HepG2 (cell line): ENCODE results near the gene CCDC38. TPM values are rescaled to one million over a fixed set of nuclear protein-coding genes. Genes with fewer than 3 reads are reported as not detected.

Experiments used
- ATRX ChIP-seq: sonication (generic); formaldehyde crosslinking; IDR thresholded peaks from 2 replicates; pipeline ENCODE4 v1.4.0; 2020; ENCODE audit warnings: missing genetic modification reagents, borderline replicate concordance
- BRCA1 ChIP-seq: sonication (generic); formaldehyde crosslinking; IDR thresholded peaks from 2 replicates; pipeline ENCODE4 v1.4.0; 2020; ENCODE audit warnings: missing genetic modification reagents
- GLI4 ChIP-seq: sonication (generic); formaldehyde crosslinking; IDR thresholded peaks from 2 replicates; pipeline ENCODE4 v1.5.1; 2020; ENCODE audit warnings: missing genetic modification reagents, mild to moderate bottlenecking, moderate library complexity, borderline replicate concordance
- HDAC6 ChIP-seq: fragments of 200-600 bp; sonication (generic); IDR thresholded peaks from 2 replicates; pipeline ENCODE4 v1.7.0; 2017; ENCODE audit warnings: mild to moderate bottlenecking, antibody characterized with exemption, low read length, low read depth
- HES4 ChIP-seq: sonication (generic); formaldehyde crosslinking; IDR thresholded peaks from 2 replicates; pipeline ENCODE4 v1.9.0; 2021; ENCODE audit warnings: mild to moderate bottlenecking, missing genetic modification reagents, borderline replicate concordance
- KDM5B ChIP-seq: sonication (generic); formaldehyde crosslinking; IDR thresholded peaks from 2 replicates; pipeline ENCODE4 v1.4.0; 2020; ENCODE audit warnings: missing genetic modification reagents, mild to moderate bottlenecking, borderline replicate concordance
- MED1 ChIP-seq: sonication (generic); formaldehyde crosslinking; IDR thresholded peaks from 2 replicates; pipeline ENCODE4 v1.4.0; 2020; ENCODE audit warnings: missing genetic modification reagents
- MEF2D ChIP-seq: sonication (generic); formaldehyde crosslinking; IDR thresholded peaks from 2 replicates; pipeline ENCODE4 v1.5.1; 2020; ENCODE audit warnings: mild to moderate bottlenecking, missing genetic modification reagents
- MXD4 ChIP-seq: IDR thresholded peaks from 2 replicates; pipeline ENCODE4 v1.6.1; 2016; ENCODE audit warnings: mild to moderate bottlenecking, missing biosample characterization, missing genetic modification reagents
- TARDBP ChIP-seq: sonication (generic); formaldehyde crosslinking; IDR thresholded peaks from 2 replicates; pipeline ENCODE4 v1.8.0; 2022; ENCODE audit warnings: mild to moderate bottlenecking, missing genetic modification reagents
- TMF1 ChIP-seq: sonication (generic); formaldehyde crosslinking; IDR thresholded peaks from 2 replicates; pipeline ENCODE4 v1.8.1; 2022; ENCODE audit warnings: low read depth, missing genetic modification reagents
- TOPORS ChIP-seq: sonication (generic); formaldehyde crosslinking; IDR thresholded peaks from 2 replicates; pipeline ENCODE4 v1.8.0; 2023; ENCODE audit warnings: mild to moderate bottlenecking, missing genetic modification reagents
- ZNF121 ChIP-seq: sonication (generic); formaldehyde crosslinking; IDR thresholded peaks from 2 replicates; pipeline ENCODE4 v1.5.0; 2020; ENCODE audit warnings: mild to moderate bottlenecking, missing genetic modification reagents
- ZNF230 ChIP-seq: sonication (generic); formaldehyde crosslinking; IDR thresholded peaks from 2 replicates; pipeline ENCODE4 v1.4.0; 2020; ENCODE audit warnings: mild to moderate bottlenecking, missing genetic modification reagents
- ZNF354B ChIP-seq: sonication (generic); formaldehyde crosslinking; IDR thresholded peaks from 2 replicates; pipeline ENCODE4 v1.8.0; 2022; ENCODE audit warnings: mild to moderate bottlenecking, missing genetic modification reagents
- ZNF549 ChIP-seq: sonication (generic); formaldehyde crosslinking; IDR thresholded peaks from 2 replicates; pipeline ENCODE4 v1.5.0; 2020; ENCODE audit warnings: missing genetic modification reagents
- ZNF776 ChIP-seq: sonication (generic); formaldehyde crosslinking; IDR thresholded peaks from 2 replicates; pipeline ENCODE4 v1.4.0; 2020; ENCODE audit warnings: mild to moderate bottlenecking, missing genetic modification reagents
- ZNF788 ChIP-seq: sonication (generic); formaldehyde crosslinking; IDR thresholded peaks from 2 replicates; pipeline ENCODE4 v1.5.0; 2020; ENCODE audit warnings: mild to moderate bottlenecking, missing genetic modification reagents, borderline replicate concordance
- ZNF878 ChIP-seq: sonication (generic); formaldehyde crosslinking; IDR thresholded peaks from 2 replicates; pipeline ENCODE4 v1.8.1; 2023; ENCODE audit warnings: mild to moderate bottlenecking, missing genetic modification reagents, moderate library complexity
- polyA plus RNA-seq, 8 experiments: library from polyadenylated mRNA; depleted of rRNA in 3 of 8; stranded (reverse) in 7 of 8; unstranded in 1 of 8; fragments of >200 nt; fragmentation: Illumina TruSeq in 4 of 8; extraction: Trizol in 4 of 8; gene quantifications; 2 replicates each; pipeline versions ENCODE4 v1.2.1 to v1.2.3, GENCODE V29; 2011 to 2016; ENCODE audit warnings: low read depth in 4 of 8, missing spikeins in 1 of 8, mixed read lengths in 1 of 8; ENCODE audit not compliant: insufficient read depth in 1 of 8
- total RNA-seq, 5 experiments: library from RNA; depleted of rRNA; stranded (reverse); fragments of >200 nt; fragmentation: Illumina TruSeq; extraction: Trizol; gene quantifications; 2 replicates each; pipeline ENCODE4 v1.2.3, GENCODE V29; 2016; ENCODE audit warnings: low read depth in 1 of 5
- TF ChIP-seq, protein P1 (sequence below): fragments of 450-650 bp; IDR thresholded peaks from 2 replicates; pipeline ENCODE4 v1.6.1; 2017; ENCODE audit warnings: mild to moderate bottlenecking
- TF ChIP-seq, protein P2 (sequence below): sonication (generic); formaldehyde crosslinking; IDR thresholded peaks from 2 replicates; pipeline ENCODE4 v1.4.0; 2020; ENCODE audit warnings: missing genetic modification reagents
- TF ChIP-seq, protein P3 (sequence below): sonication (generic); formaldehyde crosslinking; IDR thresholded peaks from 2 replicates; pipeline ENCODE4 v1.8.0; 2022; ENCODE audit warnings: mild to moderate bottlenecking, missing genetic modification reagents; ENCODE audit not compliant: insufficient replicate concordance
- TF ChIP-seq, protein P4 (sequence below): IDR thresholded peaks from 2 replicates; pipeline ENCODE4 v1.6.1; 2016; ENCODE audit warnings: low read depth, control low read depth
- TF ChIP-seq, protein P5 (sequence below): IDR thresholded peaks from 2 replicates; pipeline ENCODE4 v1.6.1; 2016; ENCODE audit warnings: missing genetic modification reagents, missing compliant biosample characterization

The CCDC38 gene
- total and polyA plus RNA-seq, 2 of the 13 experiments (the other 11 are each of a cell fraction or from before 2014, with no cell fraction given): 0.24 to 0.32 TPM

DNA sequence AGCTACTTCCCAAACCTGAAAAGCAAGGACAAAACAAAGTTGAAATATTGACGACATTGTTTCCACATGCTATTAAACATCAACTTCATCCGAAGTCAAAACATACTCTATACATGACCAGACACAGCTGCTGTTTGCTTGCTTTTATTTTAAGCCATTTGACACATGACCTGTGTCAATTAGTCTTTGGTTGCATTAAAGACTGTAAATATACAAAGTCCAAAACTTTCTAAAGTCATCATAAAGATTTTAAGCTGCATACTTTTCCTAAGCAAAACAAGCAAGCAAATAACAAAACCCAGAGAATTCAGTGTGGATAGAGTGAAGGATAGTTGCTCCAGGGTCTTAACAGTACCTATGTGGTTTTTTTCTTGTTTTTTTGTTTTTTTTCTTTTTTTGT is 31.9 kb upstream of the CCDC38 start (continued):
- no peak for TF ChIP-seq TMF1
- no peak for TF ChIP-seq BRCA1 (CRISPR knock-in tag)
- TF ChIP-seq MED1: peak; percentile 98
- TF ChIP-seq, protein P1, sequence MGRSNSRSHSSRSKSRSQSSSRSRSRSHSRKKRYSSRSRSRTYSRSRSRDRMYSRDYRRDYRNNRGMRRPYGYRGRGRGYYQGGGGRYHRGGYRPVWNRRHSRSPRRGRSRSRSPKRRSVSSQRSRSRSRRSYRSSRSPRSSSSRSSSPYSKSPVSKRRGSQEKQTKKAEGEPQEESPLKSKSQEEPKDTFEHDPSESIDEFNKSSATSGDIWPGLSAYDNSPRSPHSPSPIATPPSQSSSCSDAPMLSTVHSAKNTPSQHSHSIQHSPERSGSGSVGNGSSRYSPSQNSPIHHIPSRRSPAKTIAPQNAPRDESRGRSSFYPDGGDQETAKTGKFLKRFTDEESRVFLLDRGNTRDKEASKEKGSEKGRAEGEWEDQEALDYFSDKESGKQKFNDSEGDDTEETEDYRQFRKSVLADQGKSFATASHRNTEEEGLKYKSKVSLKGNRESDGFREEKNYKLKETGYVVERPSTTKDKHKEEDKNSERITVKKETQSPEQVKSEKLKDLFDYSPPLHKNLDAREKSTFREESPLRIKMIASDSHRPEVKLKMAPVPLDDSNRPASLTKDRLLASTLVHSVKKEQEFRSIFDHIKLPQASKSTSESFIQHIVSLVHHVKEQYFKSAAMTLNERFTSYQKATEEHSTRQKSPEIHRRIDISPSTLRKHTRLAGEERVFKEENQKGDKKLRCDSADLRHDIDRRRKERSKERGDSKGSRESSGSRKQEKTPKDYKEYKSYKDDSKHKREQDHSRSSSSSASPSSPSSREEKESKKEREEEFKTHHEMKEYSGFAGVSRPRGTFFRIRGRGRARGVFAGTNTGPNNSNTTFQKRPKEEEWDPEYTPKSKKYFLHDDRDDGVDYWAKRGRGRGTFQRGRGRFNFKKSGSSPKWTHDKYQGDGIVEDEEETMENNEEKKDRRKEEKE: no peak
- no peak for TF ChIP-seq TOPORS (CRISPR knock-in tag)
- no peak for TF ChIP-seq ZNF354B (CRISPR knock-in tag)
- TF ChIP-seq, protein P2, sequence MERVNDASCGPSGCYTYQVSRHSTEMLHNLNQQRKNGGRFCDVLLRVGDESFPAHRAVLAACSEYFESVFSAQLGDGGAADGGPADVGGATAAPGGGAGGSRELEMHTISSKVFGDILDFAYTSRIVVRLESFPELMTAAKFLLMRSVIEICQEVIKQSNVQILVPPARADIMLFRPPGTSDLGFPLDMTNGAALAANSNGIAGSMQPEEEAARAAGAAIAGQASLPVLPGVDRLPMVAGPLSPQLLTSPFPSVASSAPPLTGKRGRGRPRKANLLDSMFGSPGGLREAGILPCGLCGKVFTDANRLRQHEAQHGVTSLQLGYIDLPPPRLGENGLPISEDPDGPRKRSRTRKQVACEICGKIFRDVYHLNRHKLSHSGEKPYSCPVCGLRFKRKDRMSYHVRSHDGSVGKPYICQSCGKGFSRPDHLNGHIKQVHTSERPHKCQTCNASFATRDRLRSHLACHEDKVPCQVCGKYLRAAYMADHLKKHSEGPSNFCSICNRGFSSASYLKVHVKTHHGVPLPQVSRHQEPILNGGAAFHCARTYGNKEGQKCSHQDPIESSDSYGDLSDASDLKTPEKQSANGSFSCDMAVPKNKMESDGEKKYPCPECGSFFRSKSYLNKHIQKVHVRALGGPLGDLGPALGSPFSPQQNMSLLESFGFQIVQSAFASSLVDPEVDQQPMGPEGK (CRISPR knock-in tag): no peak
- TF ChIP-seq, protein P3, sequence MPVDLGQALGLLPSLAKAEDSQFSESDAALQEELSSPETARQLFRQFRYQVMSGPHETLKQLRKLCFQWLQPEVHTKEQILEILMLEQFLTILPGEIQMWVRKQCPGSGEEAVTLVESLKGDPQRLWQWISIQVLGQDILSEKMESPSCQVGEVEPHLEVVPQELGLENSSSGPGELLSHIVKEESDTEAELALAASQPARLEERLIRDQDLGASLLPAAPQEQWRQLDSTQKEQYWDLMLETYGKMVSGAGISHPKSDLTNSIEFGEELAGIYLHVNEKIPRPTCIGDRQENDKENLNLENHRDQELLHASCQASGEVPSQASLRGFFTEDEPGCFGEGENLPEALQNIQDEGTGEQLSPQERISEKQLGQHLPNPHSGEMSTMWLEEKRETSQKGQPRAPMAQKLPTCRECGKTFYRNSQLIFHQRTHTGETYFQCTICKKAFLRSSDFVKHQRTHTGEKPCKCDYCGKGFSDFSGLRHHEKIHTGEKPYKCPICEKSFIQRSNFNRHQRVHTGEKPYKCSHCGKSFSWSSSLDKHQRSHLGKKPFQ (CRISPR knock-in tag): no peak
- peak; percentile 66; the same call in 1 of the 2 replicates for TF ChIP-seq MXD4 (CRISPR knock-in tag)
- TF ChIP-seq ZNF230 (CRISPR knock-in tag): no peak
- peak; percentile 81; the same call in 1 of the 2 replicates for TF ChIP-seq TARDBP (CRISPR knock-in tag)
- TF ChIP-seq ZNF878: peak; percentile 79; the same call in 1 of the 2 replicates
- no peak for TF ChIP-seq ZNF549 (CRISPR knock-in tag)
- TF ChIP-seq, protein P4, sequence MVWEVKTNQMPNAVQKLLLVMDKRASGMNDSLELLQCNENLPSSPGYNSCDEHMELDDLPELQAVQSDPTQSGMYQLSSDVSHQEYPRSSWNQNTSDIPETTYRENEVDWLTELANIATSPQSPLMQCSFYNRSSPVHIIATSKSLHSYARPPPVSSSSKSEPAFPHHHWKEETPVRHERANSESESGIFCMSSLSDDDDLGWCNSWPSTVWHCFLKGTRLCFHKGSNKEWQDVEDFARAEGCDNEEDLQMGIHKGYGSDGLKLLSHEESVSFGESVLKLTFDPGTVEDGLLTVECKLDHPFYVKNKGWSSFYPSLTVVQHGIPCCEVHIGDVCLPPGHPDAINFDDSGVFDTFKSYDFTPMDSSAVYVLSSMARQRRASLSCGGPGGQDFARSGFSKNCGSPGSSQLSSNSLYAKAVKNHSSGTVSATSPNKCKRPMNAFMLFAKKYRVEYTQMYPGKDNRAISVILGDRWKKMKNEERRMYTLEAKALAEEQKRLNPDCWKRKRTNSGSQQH (CRISPR knock-in tag): peak; percentile 42; the same call in 1 of the 2 replicates
- TF ChIP-seq HDAC6: no peak
- no peak for TF ChIP-seq ZNF121 (CRISPR knock-in tag)
- TF ChIP-seq, protein P5, sequence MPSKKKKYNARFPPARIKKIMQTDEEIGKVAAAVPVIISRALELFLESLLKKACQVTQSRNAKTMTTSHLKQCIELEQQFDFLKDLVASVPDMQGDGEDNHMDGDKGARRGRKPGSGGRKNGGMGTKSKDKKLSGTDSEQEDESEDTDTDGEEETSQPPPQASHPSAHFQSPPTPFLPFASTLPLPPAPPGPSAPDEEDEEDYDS: 0 out of 2 replicates have a peak, but pooled peaks have one; percentile 18
- TF ChIP-seq ATRX (CRISPR knock-in tag): no peak
- no peak for TF ChIP-seq ZNF788
- no peak for TF ChIP-seq GLI4 (CRISPR knock-in tag)
- TF ChIP-seq ZNF776 (CRISPR knock-in tag): no peak
- TF ChIP-seq MEF2D (CRISPR knock-in tag): peak; percentile 99
- TF ChIP-seq KDM5B: no peak
- TF ChIP-seq HES4 (CRISPR knock-in tag): no peak
